BJ (cell line): Measurements from ENCODE around the gene SLC25A38. TPM values are rescaled to one million over a fixed set of nuclear protein-coding genes. Genes with fewer than 3 reads are reported as not detected.
"Not testable (repeated sequence)": the region's sequence is repeated elsewhere in the genome, so short reads cannot be mapped to it uniquely, and the experiment has no call there.

Experiments used
- CTCF ChIA-PET: fragments of 350-600 bp; formaldehyde crosslinking; extraction: SDS; loops from one replicate; lab custom pipeline; 2021; ENCODE audit warnings: antibody characterized with exemption, inconsistent platforms; lab: Yijun Ruan, JAX
- POLR2A ChIA-PET: fragments of 300-600 bp; sonication (Branson Sonifier 250); formaldehyde crosslinking; extraction: SDS; loops from one replicate; lab custom pipeline; 2021; ENCODE audit warnings: antibody characterized with exemption; lab: Charles Lee
- DNase-seq: peaks from one replicate; pipeline ENCODE4 v3.0.0-alpha.2; 2011; ENCODE audit warnings: low read depth
- H3K27me3 ChIP-seq: 2 replicates; pipeline ENCODE4 v1.6.0; 2011; ENCODE audit warnings: low read length; ENCODE audit not compliant: control insufficient read depth, insufficient read depth
- H3K36me3 ChIP-seq: 2 replicates; pipeline ENCODE4 v1.5.1; 2011; ENCODE audit warnings: low read length; ENCODE audit not compliant: control insufficient read depth, insufficient read depth
- H3K4me3 ChIP-seq: 2 replicates; pipeline ENCODE4 v1.5.1; 2011; ENCODE audit warnings: low read depth, mild to moderate bottlenecking, control low read depth, low read length
- CTCF ChIP-seq: IDR thresholded peaks from 2 replicates; pipeline ENCODE4 v1.5.1; 2011; ENCODE audit warnings: low read depth, mild to moderate bottlenecking, control low read depth, inconsistent platforms, low read length, moderate library complexity; ENCODE audit not compliant: insufficient read depth
- polyA plus RNA-seq: library from polyadenylated mRNA; depleted of rRNA; stranded (reverse); fragments of >200 nt; gene quantifications from 2 replicates; pipeline ENCODE4 v1.2.3, GENCODE V29; 2011

Gene SLC25A38
- polyA plus RNA-seq, 1 experiment, result 49.8 TPM

DNA sequence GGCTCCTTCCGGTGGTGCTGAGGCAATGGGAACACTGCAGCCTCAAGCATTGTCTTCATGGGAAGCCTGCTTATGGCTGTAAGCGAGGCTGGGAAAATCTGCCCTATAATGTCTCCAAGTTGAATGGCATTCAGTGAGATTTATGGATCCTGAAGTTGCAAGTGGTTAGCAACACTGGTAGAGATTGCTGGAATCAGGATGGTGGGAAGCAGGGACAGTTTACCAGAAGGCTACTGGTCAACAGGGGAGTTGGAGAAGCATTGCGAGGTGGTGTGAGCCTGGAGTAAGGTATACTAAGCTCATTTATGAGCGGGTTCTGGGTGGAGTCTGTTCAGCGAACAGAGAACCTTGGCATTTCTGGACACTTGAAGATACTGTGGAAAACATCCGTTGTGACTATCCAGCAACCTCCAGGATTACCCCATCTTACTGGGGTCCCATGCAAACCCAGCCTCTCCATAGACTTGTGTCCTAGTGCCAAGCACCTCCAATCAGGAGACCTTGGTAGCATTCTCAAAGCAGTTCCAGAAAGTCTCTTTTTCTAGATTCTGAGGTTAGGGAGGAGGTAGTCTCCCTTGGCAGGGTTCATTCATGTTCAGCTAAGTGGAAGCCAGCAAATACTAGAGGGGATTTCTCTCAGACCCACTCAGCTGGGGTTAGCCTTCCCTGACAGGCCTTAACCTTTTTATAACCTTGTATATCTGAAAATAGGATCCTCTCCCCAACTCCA is 30.7 kb downstream of the SLC25A38 start:
- H3K36me3 ChIP-seq, result peaks cover 21% of the 10 kb centered on the region
- TF ChIP-seq CTCF, result no peak
- DNase-seq, result no peak
- ChIA-PET CTCF (interaction anchor here (0.9 to 4.3 kb wide), 4 partner anchors 13 to 85 kb away, joined by 3 to 20 read pairs (median 10); no protein-coding TSS in a partner anchor), POLR2A (no interaction called here)
- H3K27me3 ChIP-seq, result no peaks in the 10 kb centered on the region
- H3K4me3 ChIP-seq, result no peak overlapping the region

GRCh38 chr3:39414421-39414907 is 31.3 kb downstream of the SLC25A38 start:
- peaks cover 21% of the 10 kb centered on the region for H3K36me3 ChIP-seq
- ChIA-PET CTCF (interaction anchor here (0.9 to 4.3 kb wide), 4 partner anchors 13 to 85 kb away, joined by 3 to 20 read pairs (median 10); no protein-coding TSS in a partner anchor), POLR2A (no interaction called here)
- no peak for TF ChIP-seq CTCF
- DNase-seq, result no peak
- no peaks in the 10 kb centered on the region for H3K27me3 ChIP-seq
- no peak overlapping the region for H3K4me3 ChIP-seq

- POLR2A ChIA-PET, H3K4me3 ChIP-seq, H3K27me3 ChIP-seq, DNase-seq: not testable (repeated sequence)
- H3K36me3 ChIP-seq, result peaks cover 17% of the 10 kb centered on the region
- CTCF ChIA-PET, result interaction anchor here (0.5 to 4.3 kb wide), 3 partner anchors 33 to 919 kb away, joined by 6 to 20 read pairs (median 17); no protein-coding TSS in a partner anchor
Measured at GRCh38 chr3:39415302-39415701, 32.1 kb downstream of the SLC25A38 start.

- CTCF ChIA-PET, result interaction anchor here (1.4 to 4.3 kb wide), 4 partner anchors 8 to 83 kb away, joined by 12 to 20 read pairs (median 16); partner anchors contain the start of gene RPSA
- POLR2A ChIA-PET, result no interaction called here
- H3K27me3 ChIP-seq, result no peaks in the 10 kb centered on the region
- H3K4me3 ChIP-seq, result no peak overlapping the region
- no peak for DNase-seq
- no peak for TF ChIP-seq CTCF
- H3K36me3 ChIP-seq, result peaks cover 13% of the 10 kb centered on the region
Measured at GRCh38 chr3:39415983-39416382, 32.8 kb downstream of the SLC25A38 start.

GRCh38 chr3:39416998-39417397 is 33.8 kb downstream of the SLC25A38 start:
- CTCF ChIA-PET, result interaction anchor here (0.7 to 4.3 kb wide), 6 partner anchors 9 to 82 kb away, joined by 3 to 20 read pairs (median 8); partner anchors contain the start of gene RPSA
- POLR2A ChIA-PET, result interaction anchor here (0.6 kb wide), 1 partner anchor 40 kb away, joined by 5 read pairs; no protein-coding TSS in a partner anchor
- DNase-seq, H3K27me3 ChIP-seq, H3K4me3 ChIP-seq: not testable (repeated sequence)
- H3K36me3 ChIP-seq, result peaks cover 11% of the 10 kb centered on the region

- H3K27me3 ChIP-seq, H3K36me3 ChIP-seq, POLR2A ChIA-PET, H3K4me3 ChIP-seq, DNase-seq: not testable (repeated sequence)
- CTCF ChIA-PET, result interaction anchor here (1.6 kb wide), 1 partner anchor 8 kb away, joined by 5 read pairs; no protein-coding TSS in a partner anchor
Measured at GRCh38 chr3:39418556-39419225, 35.5 kb downstream of the SLC25A38 start.
